ENCODE measurements around the gene LAMTOR2. TPM values are rescaled to one million over a fixed set of nuclear protein-coding genes. Genes with fewer than 3 reads are reported as not detected.
A peak's percentile ranks its signal among the peaks of the same experiment; 100 is the strongest.

The LAMTOR2 gene
- total and polyA plus RNA-seq, 2 of the 8 experiments (the other 6 are each of a cell fraction or from before 2014, with no cell fraction given), result 54.7 to 122 TPM

DNA sequence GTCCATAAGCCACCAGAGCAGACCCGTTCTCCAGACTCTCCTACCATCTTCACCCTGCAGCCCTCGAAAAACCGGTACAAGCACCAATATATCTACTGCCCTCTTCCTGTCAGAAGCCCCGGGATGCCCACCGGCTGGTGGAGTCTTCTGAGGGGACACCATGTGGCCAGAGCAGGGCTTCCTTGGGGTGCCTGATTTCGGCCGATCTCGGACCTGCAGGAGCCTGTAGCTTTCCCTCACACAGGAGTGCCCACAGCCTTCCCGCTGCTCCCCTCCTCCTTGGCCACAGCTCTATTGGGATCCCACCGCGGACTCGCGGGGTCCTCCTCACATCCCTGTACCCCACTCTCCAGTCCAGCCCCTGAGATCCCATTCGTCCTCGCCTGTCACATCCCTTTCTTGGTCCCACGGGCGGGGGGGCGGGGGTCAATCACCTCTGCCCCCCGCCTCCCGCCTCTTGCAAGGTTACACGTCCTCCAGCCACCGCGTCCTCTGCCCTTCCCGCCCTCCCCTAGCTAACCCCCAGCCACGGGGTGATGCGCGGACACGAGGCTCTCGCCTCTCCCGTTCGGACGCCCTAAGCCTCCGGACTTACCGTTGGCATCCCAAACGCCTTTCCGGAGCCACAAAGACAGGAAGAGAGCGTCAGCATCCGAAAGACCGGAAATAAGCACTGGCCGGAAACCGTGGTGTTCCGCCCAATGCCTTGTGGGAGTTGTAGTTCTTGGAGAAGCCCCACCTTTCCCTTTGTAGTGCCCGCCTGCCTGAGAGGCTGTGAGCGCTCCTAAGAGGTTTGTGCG is 34.1 kb upstream of the LAMTOR2 start, which contains the start of gene SSR2:
TSS of gene SSR2 (minus strand) at position 659 of the 800 bp plus-strand sequence. CDS start 784 bp downstream, outside the sequence.
- peak; percentile 96 for FAIRE-seq
- no peak for TF ChIP-seq SP4 (IDR thresholded peaks at IDR 0.05; ENCODE audit: low read length)
- TF ChIP-seq SIN3A (conservative IDR thresholded peaks at IDR 0.05 in 1 of 2, IDR thresholded peaks at IDR 0.05 in 1 of 2; ENCODE audit: low read depth in 1 of 2, low read length in 2 of 2), result peak; percentile 52 to 82; a peak in 2 of 4 replicates
- TF ChIP-seq POLR2A (IDR thresholded peaks at IDR 0.05; ENCODE audit: control extremely low read depth in 1 of 2, low read depth in 2 of 2, low read length in 2 of 2), result peak in 1 of 2 experiments; percentile 74; a peak in 2 of 3 replicates
- TF ChIP-seq POLR2AphosphoS5 (IDR thresholded peaks at IDR 0.05; ENCODE audit: low read depth, low read length), result peak; percentile 45; the same call in 1 of the 2 replicates
- no peak for TF ChIP-seq BACH1 (IDR thresholded peaks at IDR 0.05; ENCODE audit: low read length)
- no peak for TF ChIP-seq SP1 (IDR thresholded peaks at IDR 0.05; ENCODE audit: low read depth, low read length)
- TF ChIP-seq SIX5 (IDR thresholded peaks at IDR 0.05; ENCODE audit: low read depth, low read length), result peak; percentile 88
- TF ChIP-seq TCF12 (IDR thresholded peaks at IDR 0.05; ENCODE audit: low read depth, low read length), result no peak
- peak in 1 of 2 experiments; percentile 72; a peak in 1 of 4 replicates for TF ChIP-seq HDAC2 (IDR thresholded peaks at IDR 0.05; ENCODE audit: borderline replicate concordance in 1 of 2, low read depth in 2 of 2, low read length in 2 of 2)
- TF ChIP-seq TAF1 (IDR thresholded peaks at IDR 0.05; ENCODE audit: low read depth, low read length), result peak; percentile 68; the same call in 1 of the 2 replicates
- no peak for TF ChIP-seq BRCA1 (IDR thresholded peaks at IDR 0.05; ENCODE audit: low read depth, low read length)

More for the DNA sequence above, 34.1 kb upstream of the LAMTOR2 start, which contains the start of gene SSR2:
- no peak within 1 kb of the TSS for H4K91ac ChIP-seq (replicated peaks; ENCODE audit: insufficient read length, low read length)
- H2AFZ ChIP-seq (ENCODE audit: low read length), result 0 out of 2 replicates have a peak within 1 kb of the TSS, but pooled peaks have one; percentile 10
- DNase-seq (ENCODE audit: low read depth in 1 of 2, low spot score in 2 of 2), result peak; percentile 73 to 84
- peaks cover 5 to 15% of the 10 kb centered on the region in 2 experiments for H3K79me2 ChIP-seq (ENCODE audit: control insufficient read depth in 1 of 2, insufficient read depth in 2 of 2, low read length in 2 of 2)
- 3% methylated on average over 34 of the region's 45 CpGs; no CpG with 5 or more reads in 1 of the 2 experiments for WGBS, 2 experiments (ENCODE audit: extremely low coverage in 1 of 2, insufficient coverage in 1 of 2, insufficient read length in 1 of 2, insufficient replicate concordance in 2 of 2, low coverage in 1 of 2, low lambda C conversion rate in 2 of 2, missing lambda C conversion rate in 1 of 2)
- H2BK20ac ChIP-seq (ENCODE audit: low read length), result no peak within 1 kb of the TSS
- 0 out of 2 replicates have a peak, but pooled peaks cover 5% of the 10 kb centered on the region for H3K79me1 ChIP-seq (ENCODE audit: low read depth, low read length)
- POLR2A ChIA-PET (ENCODE audit: partially characterized antibody), result interaction anchor here (0.6 to 2.9 kb wide), 7 partner anchors 12 to 157 kb away, joined by 3 to 10 read pairs (median 5); partner anchors contain the start of genes RAB25 and UBQLN4
- peaks cover 1 to 26% (median 15%) of the 10 kb centered on the region in 4 experiments; a peak in 5 of 8 replicates for H3K36me3 ChIP-seq (ENCODE audit: control insufficient read depth in 2 of 4, insufficient read depth in 4 of 4, low read length in 3 of 4)
- no peak within 1 kb of the TSS for H4K5ac ChIP-seq (ENCODE audit: insufficient read length, low read depth, low read length)
- H3K4ac ChIP-seq (replicated peaks; ENCODE audit: insufficient read length, low read depth, low read length), result peak within 1 kb of the TSS; percentile 23
- H3K9me3 ChIP-seq (ENCODE audit: insufficient read depth in 2 of 2, low read depth in 1 of 2, low read length in 1 of 2), result no peaks in the 10 kb centered on the region
- no peak within 1 kb of the TSS for H3K18ac ChIP-seq (ENCODE audit: extremely low read depth, low read length)
- peak within 1 kb of the TSS in 3 of 4 experiments; percentile 63 to 76 (median 75); a peak in 6 of 7 replicates for H3K9ac ChIP-seq (replicated peaks in 1 of 4; ENCODE audit: extremely low read depth in 1 of 4, low read depth in 3 of 4, low read length in 3 of 4)
- no peak within 1 kb of the TSS for H2BK120ac ChIP-seq (replicated peaks; ENCODE audit: low read depth, low read length)
- H3K4me3 ChIP-seq (ENCODE audit: extremely low read depth in 1 of 4, insufficient read depth in 2 of 4, low read depth in 3 of 4, low read length in 4 of 4), result peak within 1 kb of the TSS; percentile 92 to 97 (median 94)
- H3K23ac ChIP-seq (ENCODE audit: insufficient read length), result no peak within 1 kb of the TSS
- CTCF ChIA-PET (ENCODE audit: partially characterized antibody), result interaction anchor here (0.9 to 8.9 kb wide), 12 partner anchors 9 to 110 kb away, joined by 3 to 77 read pairs (median 5); partner anchors contain the start of genes ARHGEF2 and UBQLN4
- H3K4me1 ChIP-seq (replicated peaks in 1 of 4; ENCODE audit: control insufficient read depth in 3 of 4, insufficient read depth in 4 of 4, low read length in 3 of 4), result peaks cover 0 to 3% (median under 1%) of the 10 kb centered on the region in 4 experiments; a peak in 3 of 7 replicates
- H2BK12ac ChIP-seq (ENCODE audit: low read depth, low read length), result no peak within 1 kb of the TSS
- peaks cover 0 to 2% of the 10 kb centered on the region in 2 experiments for H4K20me1 ChIP-seq (replicated peaks in 1 of 2; ENCODE audit: control insufficient read depth in 1 of 2, insufficient read depth in 2 of 2, low read length in 2 of 2)
- no peak within 1 kb of the TSS for H4K8ac ChIP-seq (ENCODE audit: extremely low read depth, insufficient read depth, low read length)
- H3K23me2 ChIP-seq (ENCODE audit: low read depth, low read length), result peaks cover 5% of the 10 kb centered on the region; the same call in 1 of the 2 replicates
- H2AK5ac ChIP-seq (ENCODE audit: low read depth, low read length), result no peak within 1 kb of the TSS
- peak within 1 kb of the TSS; percentile 37; the same call in 1 of the 2 replicates for H2BK5ac ChIP-seq (ENCODE audit: low read depth, low read length)
- H3K27me3 ChIP-seq (replicated peaks in 1 of 4; ENCODE audit: control insufficient read depth in 3 of 4, extremely low read depth in 1 of 4, insufficient read depth in 3 of 4, low read length in 3 of 4), result peaks cover 0 to 4% (median under 1%) of the 10 kb centered on the region in 4 experiments; a peak in 1 of 7 replicates
- peak within 1 kb of the TSS; percentile 27 for H3K56ac ChIP-seq (replicated peaks; ENCODE audit: insufficient read length, low read depth, low read length)
- H2BK15ac ChIP-seq (ENCODE audit: low read length), result no peak within 1 kb of the TSS
- H3K4me2 ChIP-seq (ENCODE audit: insufficient read depth in 1 of 2, low read depth in 2 of 2, low read length in 2 of 2), result peak within 1 kb of the TSS; percentile 99
- no peak within 1 kb of the TSS for H3K14ac ChIP-seq (ENCODE audit: insufficient read length)
- H3K27ac ChIP-seq (ENCODE audit: low read depth, low read length), result no peak within 1 kb of the TSS
